H1 (cell line): Measurements from ENCODE around the gene PXT1. TPM values are rescaled to one million over a fixed set of nuclear protein-coding genes. Genes with fewer than 3 reads are reported as not detected.

Experiments used
- CTCF ChIA-PET: fragments of 300-600 bp; sonication (Branson Sonifier 250); formaldehyde crosslinking; loops from one replicate; lab custom pipeline; 2021; ENCODE audit not compliant: partially characterized antibody; lab: Charles Lee
- POLR2A ChIA-PET: fragments of 300-600 bp; sonication (Branson Sonifier 250); formaldehyde crosslinking; loops from one replicate; lab custom pipeline; 2021; ENCODE audit warnings: inconsistent platforms; ENCODE audit not compliant: partially characterized antibody; lab: Charles Lee
- DNase-seq, 2 experiments: peaks; one replicate each; pipeline versions ENCODE4 v3.0.0 to v3.0.0-alpha.2; 2010 to 2022; ENCODE audit warnings: low spot score in 2 of 2, low read depth in 1 of 2, mixed read lengths in 1 of 2
- FAIRE-seq: peaks from 2 replicates; lab custom pipeline; 2011; peaks lifted over from hg19 to GRCh38; lab: Jason Lieb, UNC
- H2AFZ ChIP-seq: 2 replicates; pipeline ENCODE4 v1.8.1; 2012; ENCODE audit warnings: low read length, inconsistent platforms
- H2AK5ac ChIP-seq: 2 replicates; pipeline ENCODE4 v1.6.1; 2013; ENCODE audit warnings: low read depth, low read length
- H2BK120ac ChIP-seq: replicated peaks from 2 replicates; pipeline ENCODE3; 2013; ENCODE audit warnings: low read depth, low read length, inconsistent platforms
- H2BK12ac ChIP-seq: 2 replicates; pipeline ENCODE4 v1.6.1; 2013; ENCODE audit warnings: low read depth, low read length
- H2BK15ac ChIP-seq: 2 replicates; pipeline ENCODE4 v1.6.1; 2013; ENCODE audit warnings: low read length
- H2BK20ac ChIP-seq: 2 replicates; pipeline ENCODE4 v1.6.1; 2013; ENCODE audit warnings: low read length
- H2BK5ac ChIP-seq: 2 replicates; pipeline ENCODE4 v1.6.1; 2013; ENCODE audit warnings: low read depth, low read length
- H3K14ac ChIP-seq: 2 replicates; pipeline ENCODE4 v1.6.1; 2013; ENCODE audit warnings: inconsistent platforms; ENCODE audit not compliant: insufficient read length
- H3K18ac ChIP-seq: 2 replicates; pipeline ENCODE4 v1.6.1; 2013; ENCODE audit warnings: low read length; ENCODE audit errors: extremely low read depth
- H3K23ac ChIP-seq: 2 replicates; pipeline ENCODE4 v1.6.1; 2013; ENCODE audit warnings: inconsistent platforms; ENCODE audit not compliant: insufficient read length
- H3K23me2 ChIP-seq: 2 replicates; pipeline ENCODE4 v1.6.1; 2013; ENCODE audit warnings: low read depth, low read length
- H3K27ac ChIP-seq: 2 replicates; pipeline ENCODE4 v1.6.1; 2011; ENCODE audit warnings: low read depth, low read length, inconsistent platforms
- H3K27me3 ChIP-seq, 4 experiments: replicated peaks in 1 of 4; 1 replicate in 1 of 4; 2 replicates in 3 of 4; pipeline versions ENCODE4 v1.6.1 to v1.8.1; 2011 to 2013; ENCODE audit warnings: low read length in 3 of 4, mild to moderate bottlenecking in 3 of 4, inconsistent platforms in 2 of 4, mixed read lengths in 2 of 4, moderate library complexity in 1 of 4; ENCODE audit not compliant: control insufficient read depth in 3 of 4, insufficient read depth in 3 of 4; ENCODE audit errors: extremely low read depth in 1 of 4
- H3K36me3 ChIP-seq, 4 experiments: 2 replicates each; pipeline versions ENCODE4 v1.6.1 to v1.8.1; 2011 to 2013; ENCODE audit warnings: mild to moderate bottlenecking in 4 of 4, low read length in 3 of 4, moderate library complexity in 2 of 4, control low read depth in 1 of 4, inconsistent platforms in 1 of 4; ENCODE audit not compliant: insufficient read depth in 4 of 4, control insufficient read depth in 2 of 4
- H3K4ac ChIP-seq: replicated peaks from 2 replicates; pipeline ENCODE3; 2013; ENCODE audit warnings: low read length, low read depth, mixed read lengths, inconsistent platforms; ENCODE audit not compliant: insufficient read length
- H3K4me1 ChIP-seq, 4 experiments: replicated peaks in 1 of 4; 1 replicate in 1 of 4; 2 replicates in 3 of 4; pipeline versions ENCODE4 v1.6.1 to v1.8.1; 2011 to 2013; ENCODE audit warnings: low read length in 3 of 4, inconsistent platforms in 2 of 4, mixed read lengths in 1 of 4; ENCODE audit not compliant: insufficient read depth in 4 of 4, control insufficient read depth in 3 of 4
- H3K4me2 ChIP-seq, 2 experiments: 2 replicates each; pipeline versions ENCODE4 v1.6.1 to v1.8.1; 2011 to 2013; ENCODE audit warnings: low read depth in 2 of 2, low read length in 2 of 2, control low read depth in 1 of 2, inconsistent platforms in 1 of 2, mild to moderate bottlenecking in 1 of 2; ENCODE audit not compliant: insufficient read depth in 1 of 2
- H3K4me3 ChIP-seq, 4 experiments: fragments of 200-600, 300-600 bp in 1 of 4; sonication (generic), shearing (Covaris generic), sonication (Bioruptor Twin) in 1 of 4; 2 replicates each; pipeline versions ENCODE4 v1.5.1 to v1.8.1; 2011 to 2016; ENCODE audit warnings: low read length in 4 of 4, low read depth in 3 of 4, control low read depth in 2 of 4, inconsistent platforms in 2 of 4, mild to moderate bottlenecking in 2 of 4, mixed read lengths in 1 of 4, moderate library complexity in 1 of 4; ENCODE audit not compliant: insufficient read depth in 2 of 4; ENCODE audit errors: extremely low read depth in 1 of 4
- H3K56ac ChIP-seq: replicated peaks from 2 replicates; pipeline ENCODE3; 2013; ENCODE audit warnings: low read depth, mild to moderate bottlenecking, mixed read lengths, low read length, inconsistent platforms; ENCODE audit not compliant: insufficient read length
- H3K79me1 ChIP-seq: 2 replicates; pipeline ENCODE4 v1.6.1; 2013; ENCODE audit warnings: low read depth, low read length, control low read depth
- H3K79me2 ChIP-seq, 2 experiments: 2 replicates each; pipeline versions ENCODE4 v1.6.1 to v1.8.1; 2012 to 2013; ENCODE audit warnings: low read length in 2 of 2, mild to moderate bottlenecking in 2 of 2, inconsistent platforms in 1 of 2; ENCODE audit not compliant: insufficient read depth in 2 of 2, control insufficient read depth in 1 of 2
- H3K9ac ChIP-seq, 4 experiments: replicated peaks in 1 of 4; 1 replicate in 1 of 4; 2 replicates in 3 of 4; pipeline versions ENCODE4 v1.6.1 to v1.8.1; 2011 to 2013; ENCODE audit warnings: low read depth in 3 of 4, low read length in 3 of 4, control low read depth in 2 of 4, mild to moderate bottlenecking in 2 of 4, moderate library complexity in 2 of 4, inconsistent platforms in 1 of 4; ENCODE audit errors: extremely low read depth in 1 of 4
- H3K9me3 ChIP-seq, 2 experiments: 2 replicates each; pipeline versions ENCODE4 v1.6.1 to v1.8.1; 2012 to 2013; ENCODE audit warnings: mild to moderate bottlenecking in 2 of 2, moderate library complexity in 2 of 2, control low read depth in 1 of 2, inconsistent platforms in 1 of 2, low read depth in 1 of 2, low read length in 1 of 2, mixed read lengths in 1 of 2; ENCODE audit not compliant: insufficient read depth in 2 of 2
- H4K20me1 ChIP-seq, 2 experiments: replicated peaks in 1 of 2; 2 replicates each; pipeline versions ENCODE3 to v1.8.1; 2011 to 2013; ENCODE audit warnings: inconsistent platforms in 2 of 2, low read length in 2 of 2, mild to moderate bottlenecking in 1 of 2; ENCODE audit not compliant: insufficient read depth in 2 of 2, control insufficient read depth in 1 of 2
- H4K5ac ChIP-seq: 2 replicates; pipeline ENCODE4 v1.6.1; 2013; ENCODE audit warnings: low read length, low read depth, mixed read lengths, inconsistent platforms; ENCODE audit not compliant: insufficient read length
- H4K8ac ChIP-seq: 2 replicates; pipeline ENCODE4 v1.8.0; 2013; ENCODE audit warnings: mild to moderate bottlenecking, moderate library complexity, low read length, inconsistent platforms; ENCODE audit not compliant: insufficient read depth; ENCODE audit errors: extremely low read depth
- H4K91ac ChIP-seq: replicated peaks from 2 replicates; pipeline ENCODE3; 2013; ENCODE audit warnings: low read length, mixed read lengths, inconsistent platforms; ENCODE audit not compliant: insufficient read length
- FOSL1 ChIP-seq: IDR thresholded peaks from 2 replicates; pipeline ENCODE4 v1.6.1; 2011; ENCODE audit warnings: mild to moderate bottlenecking, low read depth, low read length, moderate library complexity; ENCODE audit not compliant: insufficient read depth
- GTF2F1 ChIP-seq: IDR thresholded peaks from 2 replicates; pipeline ENCODE4 v1.6.1; 2012; ENCODE audit warnings: low read depth, low read length, improper control_type of control experiment, borderline replicate concordance
- JUN ChIP-seq: IDR thresholded peaks from 2 replicates; pipeline ENCODE4 v1.6.1; 2011; ENCODE audit warnings: low read depth, mild to moderate bottlenecking, improper control_type of control experiment, low read length
- JUND ChIP-seq: IDR thresholded peaks from 2 replicates; pipeline ENCODE4 v1.6.1; 2011; ENCODE audit warnings: mild to moderate bottlenecking, improper control_type of control experiment, low read length
- NANOG ChIP-seq: IDR thresholded peaks from 2 replicates; pipeline ENCODE4 v1.6.1; 2011; ENCODE audit warnings: low read length, low read depth, mild to moderate bottlenecking, inconsistent platforms; ENCODE audit not compliant: insufficient read depth, poor library complexity, severe bottlenecking
- POLR2A ChIP-seq, 2 experiments: IDR thresholded peaks; 1 replicate in 1 of 2; 2 replicates in 1 of 2; pipeline ENCODE4 v1.6.1; 2011; ENCODE audit warnings: low read depth in 2 of 2, low read length in 2 of 2, mild to moderate bottlenecking in 2 of 2; ENCODE audit errors: control extremely low read depth in 1 of 2
- POU5F1 ChIP-seq: IDR thresholded peaks from 2 replicates; pipeline ENCODE4 v1.6.1; 2011; ENCODE audit warnings: low read depth, mild to moderate bottlenecking, low read length, moderate library complexity
- SRF ChIP-seq: IDR thresholded peaks from 2 replicates; pipeline ENCODE4 v1.6.1; 2011; ENCODE audit warnings: mild to moderate bottlenecking, low read depth, low read length, moderate library complexity
- TAF7 ChIP-seq: optimal IDR thresholded peaks from 2 replicates; pipeline ENCODE3; 2011; ENCODE audit warnings: low read depth, mild to moderate bottlenecking, inconsistent platforms, low read length, moderate library complexity, borderline replicate concordance
- TBP ChIP-seq: IDR thresholded peaks from 2 replicates; pipeline ENCODE4 v1.6.1; 2011; ENCODE audit warnings: low read depth, low read length, improper control_type of control experiment
- TEAD4 ChIP-seq: IDR thresholded peaks from 2 replicates; pipeline ENCODE4 v1.6.1; 2012; ENCODE audit warnings: low read depth, low read length, inconsistent platforms, mixed read lengths
- WGBS, 2 experiments: shearing (Covaris generic) in 1 of 2; methylation state at CpG; one replicate each; pipeline versions ENCODE4 v1.1.6 to v1.1.7; 2013 to 2015; ENCODE audit warnings: low lambda C conversion rate in 2 of 2, mixed read lengths in 2 of 2, inconsistent platforms in 1 of 2, low coverage in 1 of 2, missing lambda C conversion rate in 1 of 2; ENCODE audit not compliant: insufficient replicate concordance in 2 of 2, insufficient coverage in 1 of 2, insufficient read length in 1 of 2; ENCODE audit errors: extremely low coverage in 1 of 2, missing lambda C conversion rate in 1 of 2; 5-methylcytosine and 5-hydroxymethylcytosine counted together
- polyA plus RNA-seq, 7 experiments: library from polyadenylated mRNA; depleted of rRNA in 3 of 7; stranded (reverse) in 5 of 7; unstranded in 2 of 7; fragments of >200 nt in 5 of 7; fragments of 200-250 nt in 2 of 7; gene quantifications; 1 replicate in 5 of 7; 2 replicates in 1 of 7; 4 replicates in 1 of 7; pipeline versions ENCODE4 v1.2.1 to v1.2.3, GENCODE V29; 2011 to 2013; ENCODE audit warnings: missing spikeins in 2 of 7, mixed read lengths in 2 of 7
- total RNA-seq: library from RNA; stranded (reverse); fragmentation: NEBNext Ultra II Directional; extraction: Animal tissue kit (Norgen Biotek cat#: 25700); gene quantifications from 2 replicates; pipeline ENCODE4 v1.2.1, GENCODE V29; 2021
- TF ChIP-seq, protein P1 (sequence below), 3 experiments: IDR thresholded peaks; 1 replicate in 2 of 3; 2 replicates in 1 of 3; pipeline versions ENCODE4 v1.5.1 to v1.6.1; 2011; ENCODE audit warnings: low read length in 3 of 3, mild to moderate bottlenecking in 3 of 3, inconsistent platforms in 2 of 3, low read depth in 1 of 3, moderate library complexity in 1 of 3; ENCODE audit not compliant: insufficient read depth in 1 of 3; ENCODE audit errors: control extremely low read depth in 1 of 3

PXT1 gene
- total and polyA plus RNA-seq, 2 of the 8 experiments (the other 6 are each of a cell fraction or from before 2014, with no cell fraction given): 0.06 TPM; not detected in 1

GRCh38 chr6:36361071-36361470 is 81.6 kb downstream of the PXT1 start:
- no peak overlapping the region for H2BK5ac ChIP-seq
- H3K79me2 ChIP-seq: no peaks in the 10 kb centered on the region
- H3K4me3 ChIP-seq: no peak overlapping the region
- no peak overlapping the region for H2AFZ ChIP-seq
- H3K23ac ChIP-seq: no peak overlapping the region
- H4K8ac ChIP-seq: no peak overlapping the region
- DNase-seq: no peak
- H3K4me2 ChIP-seq: no peak overlapping the region
- no peaks in the 10 kb centered on the region for H3K79me1 ChIP-seq
- H3K4me1 ChIP-seq: no peaks in the 10 kb centered on the region
- H3K27me3 ChIP-seq: peaks cover 0 to 1% (median 0%) of the 10 kb centered on the region in 4 experiments; a peak in 1 of 7 replicates
- H2AK5ac ChIP-seq: no peak overlapping the region
- H3K18ac ChIP-seq: no peak overlapping the region
- H3K36me3 ChIP-seq: no peaks in the 10 kb centered on the region
- no peak overlapping the region for H3K4ac ChIP-seq
- 89% methylated on average over 11 of the region's 11 CpGs; no CpG with 5 or more reads in 1 of the 2 experiments for WGBS, 2 experiments
- H2BK12ac ChIP-seq: no peak overlapping the region
- H3K27ac ChIP-seq: no peak overlapping the region
- no peak overlapping the region for H3K56ac ChIP-seq
- no peaks in the 10 kb centered on the region for H4K20me1 ChIP-seq
- POLR2A ChIA-PET: interaction anchor here (1.2 kb wide), 1 partner anchor 221 kb away, joined by 4 read pairs; no protein-coding TSS in a partner anchor
- H2BK15ac ChIP-seq: no peak overlapping the region
- no peaks in the 10 kb centered on the region for H3K23me2 ChIP-seq
- no peaks in the 10 kb centered on the region for H3K9me3 ChIP-seq
- no peak overlapping the region for H3K14ac ChIP-seq
- no peak overlapping the region for H2BK20ac ChIP-seq
- CTCF ChIA-PET: interaction anchor here (1.0 to 7.6 kb wide), 31 partner anchors 8 to 240 kb away, joined by 3 to 68 read pairs (median 6); partner anchors contain the start of genes BNIP5 and STK38
- no peak overlapping the region for H2BK120ac ChIP-seq
- H3K9ac ChIP-seq: no peak overlapping the region
- TF ChIP-seq JUN (no peak), POU5F1 (no peak), SRF (no peak), GTF2F1 (no peak), JUND (no peak), NANOG (no peak), TBP (no peak), POLR2A (IDR thresholded peaks at IDR 0.05; ENCODE audit: control extremely low read depth in 1 of 2, low read depth in 2 of 2, low read length in 2 of 2) (no peak), FOSL1 (no peak), TAF7 (no peak), TEAD4 (no peak)
- TF ChIP-seq, protein P1, sequence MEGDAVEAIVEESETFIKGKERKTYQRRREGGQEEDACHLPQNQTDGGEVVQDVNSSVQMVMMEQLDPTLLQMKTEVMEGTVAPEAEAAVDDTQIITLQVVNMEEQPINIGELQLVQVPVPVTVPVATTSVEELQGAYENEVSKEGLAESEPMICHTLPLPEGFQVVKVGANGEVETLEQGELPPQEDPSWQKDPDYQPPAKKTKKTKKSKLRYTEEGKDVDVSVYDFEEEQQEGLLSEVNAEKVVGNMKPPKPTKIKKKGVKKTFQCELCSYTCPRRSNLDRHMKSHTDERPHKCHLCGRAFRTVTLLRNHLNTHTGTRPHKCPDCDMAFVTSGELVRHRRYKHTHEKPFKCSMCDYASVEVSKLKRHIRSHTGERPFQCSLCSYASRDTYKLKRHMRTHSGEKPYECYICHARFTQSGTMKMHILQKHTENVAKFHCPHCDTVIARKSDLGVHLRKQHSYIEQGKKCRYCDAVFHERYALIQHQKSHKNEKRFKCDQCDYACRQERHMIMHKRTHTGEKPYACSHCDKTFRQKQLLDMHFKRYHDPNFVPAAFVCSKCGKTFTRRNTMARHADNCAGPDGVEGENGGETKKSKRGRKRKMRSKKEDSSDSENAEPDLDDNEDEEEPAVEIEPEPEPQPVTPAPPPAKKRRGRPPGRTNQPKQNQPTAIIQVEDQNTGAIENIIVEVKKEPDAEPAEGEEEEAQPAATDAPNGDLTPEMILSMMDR (IDR thresholded peaks at IDR 0.05; ENCODE audit: control extremely low read depth in 1 of 3, insufficient read depth in 1 of 3, low read depth in 1 of 3, low read length in 3 of 3): no peak
- FAIRE-seq: no peak
- no peak overlapping the region for H4K91ac ChIP-seq
- no peak overlapping the region for H4K5ac ChIP-seq
